Skeletal muscle cell (primary cell): Measurements from ENCODE around the gene TOX3.

Experiments used
- DNase-seq: peaks from one replicate; pipeline ENCODE4 v3.0.0-alpha.2; 2010; ENCODE audit warnings: low read depth
- H3K4me3 ChIP-seq: 2 replicates; pipeline ENCODE4 v1.5.1; 2011; ENCODE audit warnings: low read depth, mild to moderate bottlenecking, control low read depth, low read length, moderate library complexity

The TOX3 gene

GRCh38 chr16:52543654-52544053 lies 3.3 kb downstream of the TOX3 start:
- H3K4me3 ChIP-seq: no peak overlapping the region
- no peak for DNase-seq

DNA sequence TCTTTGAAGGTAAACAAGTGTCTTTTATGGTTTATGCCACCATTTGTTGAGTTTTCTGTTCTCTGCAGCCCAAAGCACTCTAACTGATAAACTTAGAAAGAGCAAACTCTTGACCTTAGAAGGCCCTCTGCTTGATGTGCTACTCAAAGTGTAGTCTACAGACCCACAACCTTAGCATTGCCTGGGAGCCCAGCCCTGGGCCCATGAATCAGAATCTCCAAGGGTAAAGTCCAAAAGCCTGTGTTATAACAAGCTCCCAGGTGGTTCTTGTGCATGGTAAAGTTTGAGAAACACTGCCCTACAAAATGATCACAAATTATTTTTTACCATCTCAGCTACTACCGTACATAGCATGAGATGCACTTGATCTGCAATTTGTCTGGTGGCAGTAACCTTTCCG lies 6.0 kb downstream of the TOX3 start:
- H3K4me3 ChIP-seq: no peak overlapping the region
- DNase-seq: no peak

DNA sequence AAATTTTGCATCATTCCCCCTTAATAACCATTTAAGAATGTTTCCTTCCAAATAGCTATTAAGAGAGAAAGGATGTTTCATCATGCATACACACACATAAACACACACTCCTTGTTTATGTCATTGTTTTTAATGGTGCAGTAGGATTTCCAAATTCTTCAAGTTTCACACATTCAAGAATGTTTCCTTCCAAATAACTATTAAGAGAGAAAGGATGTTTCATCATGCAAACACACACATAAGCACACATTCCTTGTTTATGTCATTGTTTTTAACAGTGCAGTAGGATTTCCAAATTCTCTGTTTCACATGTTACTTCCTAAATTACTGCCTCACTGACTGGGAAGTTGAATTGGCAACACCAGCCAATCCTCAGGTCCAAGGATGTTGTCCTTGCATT lies 7.8 kb downstream of the TOX3 start:
- no peak overlapping the region for H3K4me3 ChIP-seq
- no peak for DNase-seq

GRCh38 chr16:52538511-52538910 lies 8.4 kb downstream of the TOX3 start:
- DNase-seq: no peak
- no peak overlapping the region for H3K4me3 ChIP-seq

GRCh38 chr16:52537516-52537915 lies 9.4 kb downstream of the TOX3 start:
- no peak for DNase-seq
- H3K4me3 ChIP-seq: no peak overlapping the region

- H3K4me3 ChIP-seq: no peak overlapping the region
- DNase-seq: no peak
Measured at GRCh38 chr16:52535076-52535475, 11.9 kb downstream of the TOX3 start.

GRCh38 chr16:52533296-52533695 lies 13.6 kb downstream of the TOX3 start:
- H3K4me3 ChIP-seq: no peak overlapping the region
- DNase-seq: no peak

DNA sequence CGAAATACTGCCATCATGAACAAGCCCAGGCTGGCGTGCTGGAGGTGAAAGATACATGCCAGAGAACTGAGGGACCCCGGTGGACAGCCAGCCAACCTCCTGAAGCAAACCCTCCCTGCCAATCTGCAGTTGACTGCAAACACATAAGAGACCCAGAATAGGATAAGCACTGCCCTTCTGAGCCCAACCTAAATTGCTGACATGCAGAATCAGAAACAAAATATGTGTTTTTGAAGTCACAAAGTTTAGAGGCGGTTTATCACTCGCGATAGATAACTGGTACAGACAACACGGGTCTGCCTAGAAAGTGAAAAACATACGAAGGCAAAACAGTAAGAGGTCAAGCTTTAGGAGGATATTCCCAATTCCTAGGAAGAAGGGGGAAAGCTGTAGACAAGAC lies 14.6 kb downstream of the TOX3 start:
- DNase-seq: no peak
- H3K4me3 ChIP-seq: no peak overlapping the region

DNA sequence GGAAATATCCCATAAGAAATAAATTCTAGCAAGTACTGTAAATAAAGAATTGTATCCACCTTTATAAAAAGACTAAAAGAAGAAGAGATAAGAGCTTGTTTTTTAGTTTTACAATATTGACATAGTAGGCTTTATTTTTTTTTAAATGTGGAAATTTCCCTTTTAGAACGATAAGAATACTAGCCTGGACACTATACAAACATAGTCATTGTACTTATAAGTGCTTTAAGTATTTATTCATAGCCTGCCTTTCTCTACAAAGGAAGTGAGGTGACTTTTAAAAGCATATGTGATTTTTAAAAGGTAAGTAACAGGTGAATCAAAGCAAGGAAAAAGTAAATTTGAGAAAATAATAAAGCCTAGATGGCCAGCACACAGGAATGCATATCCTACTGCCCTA lies 17.7 kb downstream of the TOX3 start:
- H3K4me3 ChIP-seq: no peak overlapping the region
- DNase-seq: no peak

DNA sequence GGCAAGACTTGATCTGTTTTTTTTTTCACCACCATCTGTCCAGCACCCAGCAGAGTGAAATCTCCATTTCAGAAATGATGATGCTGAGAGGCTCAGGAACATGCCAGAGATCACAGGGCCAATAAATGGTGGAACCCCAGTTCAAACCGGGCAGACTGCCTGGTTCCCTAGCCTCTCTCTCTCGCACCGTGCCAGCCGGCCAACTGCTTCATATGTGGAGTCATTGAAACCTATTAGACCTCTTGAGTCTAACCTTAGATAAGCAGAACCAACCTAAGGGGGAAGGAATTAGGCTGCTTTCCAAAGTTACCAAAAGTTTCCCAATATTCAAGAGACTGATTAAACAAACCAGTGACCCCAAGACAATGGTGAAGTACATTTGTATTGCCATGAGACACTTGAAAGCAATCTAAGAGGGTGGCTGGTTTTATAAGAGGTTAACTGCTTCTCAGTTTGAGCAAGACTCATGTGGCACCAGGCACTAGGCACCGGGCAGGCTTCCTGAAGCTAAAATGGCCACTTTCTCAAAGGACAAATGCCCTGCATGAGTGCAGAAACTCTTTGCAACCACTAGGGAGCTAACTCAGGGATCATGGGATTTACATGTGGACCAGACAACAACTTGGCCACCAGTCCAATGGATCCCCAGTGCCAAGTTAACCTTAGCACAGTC lies 18.4 kb downstream of the TOX3 start:
- no peak overlapping the region for H3K4me3 ChIP-seq
- no peak for DNase-seq

DNA sequence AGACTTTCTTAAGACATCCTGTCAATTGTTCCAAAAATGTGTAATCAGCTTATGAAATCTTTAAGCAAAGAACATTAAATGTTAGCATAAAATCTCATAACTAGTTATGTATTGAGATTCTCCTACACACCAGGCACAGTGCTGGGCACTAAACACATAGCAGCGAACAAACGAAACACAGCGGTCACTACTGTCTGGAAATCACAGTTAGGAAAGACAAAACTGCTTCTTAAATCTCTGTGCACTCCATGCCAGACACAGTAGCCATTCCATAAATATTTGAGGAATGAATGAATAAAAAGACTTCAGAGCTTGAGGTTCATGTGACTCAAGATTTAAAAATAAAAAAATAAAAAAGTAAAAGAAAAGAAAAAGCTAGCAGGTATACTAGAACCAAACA lies 20.1 kb downstream of the TOX3 start:
- no peak overlapping the region for H3K4me3 ChIP-seq
- DNase-seq: no peak

GRCh38 chr16:52526116-52526828 lies 20.7 kb downstream of the TOX3 start:
- no peak overlapping the region for H3K4me3 ChIP-seq
- DNase-seq: no peak

- DNase-seq: no peak
- no peak overlapping the region for H3K4me3 ChIP-seq
Measured at GRCh38 chr16:52521570-52521969, 25.4 kb downstream of the TOX3 start.

DNA sequence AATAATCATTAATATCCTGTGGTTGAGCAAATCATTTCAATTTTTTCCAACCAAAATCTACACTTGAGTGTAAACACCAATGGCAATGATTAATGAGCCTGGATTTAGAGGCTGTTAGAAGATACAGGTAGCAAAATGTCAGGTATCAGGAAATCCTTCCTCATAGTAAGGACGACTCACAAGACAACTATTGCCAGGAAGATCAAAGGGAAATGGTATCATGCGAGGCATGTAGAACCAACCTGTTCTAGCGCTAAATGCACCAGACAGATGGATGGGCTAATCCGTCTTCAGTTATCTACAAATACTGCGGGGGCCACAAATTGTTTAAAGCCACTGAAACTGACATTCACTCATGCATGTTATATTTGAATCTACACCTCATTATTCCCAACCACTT lies 28.1 kb downstream of the TOX3 start:
- no peak overlapping the region for H3K4me3 ChIP-seq
- no peak for DNase-seq

DNA sequence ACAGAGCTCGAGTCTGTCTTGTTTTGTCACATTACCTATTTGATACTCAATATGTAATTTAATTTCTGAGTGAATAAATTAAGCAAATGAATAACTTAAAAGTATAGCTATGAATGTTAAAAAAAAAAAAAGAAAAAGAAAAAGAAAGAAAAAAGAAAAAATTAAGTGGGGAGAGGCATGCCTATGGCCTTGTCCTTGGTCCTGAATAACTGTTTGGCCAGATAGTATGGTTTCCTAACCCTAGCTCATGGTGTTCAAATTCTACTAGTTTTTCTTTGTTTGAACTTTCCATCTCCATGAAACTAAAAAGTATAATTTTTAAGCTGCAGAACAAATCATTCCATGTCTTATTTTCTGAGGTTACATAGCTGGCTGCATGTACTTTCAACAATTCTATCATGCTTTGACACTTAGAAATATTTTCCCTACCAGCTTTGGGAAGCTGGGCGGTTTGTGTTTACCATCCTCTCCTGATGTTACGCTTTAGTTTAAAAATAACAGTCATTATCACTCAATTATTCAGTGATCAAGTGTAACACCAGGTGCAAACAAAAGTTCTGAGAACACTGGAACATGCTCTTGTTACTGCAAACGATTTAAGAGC lies 31.8 kb downstream of the TOX3 start:
- DNase-seq: no peak
- H3K4me3 ChIP-seq: no peak overlapping the region

DNA sequence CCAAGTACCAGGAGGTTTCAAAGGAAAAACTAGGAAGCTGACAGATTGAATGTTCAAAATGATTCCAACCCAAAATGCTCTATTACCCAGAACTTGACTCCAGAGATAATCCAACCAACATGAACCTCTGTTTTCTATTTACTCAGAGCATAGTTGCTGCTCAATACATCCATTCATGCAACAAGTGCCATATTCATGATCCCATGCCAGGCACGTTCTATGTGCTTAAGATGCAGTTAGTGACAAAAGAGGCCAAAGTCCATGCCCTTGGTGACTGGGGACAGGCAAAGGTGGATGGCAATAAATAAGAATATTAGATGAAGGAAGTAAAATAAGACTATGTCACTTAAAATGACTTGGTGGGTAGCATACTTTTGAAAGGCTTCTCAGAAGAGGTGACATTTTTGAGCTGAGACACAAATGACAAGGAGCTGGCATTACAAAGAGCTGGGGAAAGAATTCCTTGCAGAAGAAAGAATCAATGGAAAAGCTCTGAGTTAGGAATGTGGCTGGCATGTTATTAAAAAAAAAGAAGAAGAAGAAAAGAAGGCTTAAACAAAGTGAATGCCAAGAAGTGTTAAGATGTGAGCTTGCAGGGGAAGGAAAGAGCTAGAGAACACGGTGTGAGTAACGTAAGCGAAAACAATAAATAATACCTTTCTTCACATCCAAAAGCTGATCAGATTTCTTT lies 34.5 kb downstream of the TOX3 start:
- no peak for DNase-seq
- H3K4me3 ChIP-seq: no peak overlapping the region

DNA sequence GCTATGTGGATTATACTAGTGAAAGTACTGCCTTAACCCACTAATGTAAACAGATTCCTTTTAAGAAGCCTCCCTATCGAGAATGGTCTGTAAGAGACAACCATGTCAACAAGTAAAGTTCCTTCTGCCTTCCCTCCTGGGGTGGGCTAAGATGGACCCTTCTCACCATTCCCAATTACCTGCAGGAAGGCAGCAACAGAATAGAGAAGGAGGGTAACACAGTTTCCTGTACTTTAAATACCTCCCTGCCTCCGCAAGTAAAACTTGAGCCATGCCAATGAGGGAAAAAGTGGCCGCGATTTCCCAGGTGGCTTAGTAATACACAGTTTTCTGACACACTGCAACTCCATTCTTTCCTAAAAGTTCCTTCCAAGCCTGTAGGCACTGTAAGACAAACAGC lies 45.2 kb downstream of the TOX3 start:
- H3K4me3 ChIP-seq: no peak overlapping the region
- no peak for DNase-seq

DNA sequence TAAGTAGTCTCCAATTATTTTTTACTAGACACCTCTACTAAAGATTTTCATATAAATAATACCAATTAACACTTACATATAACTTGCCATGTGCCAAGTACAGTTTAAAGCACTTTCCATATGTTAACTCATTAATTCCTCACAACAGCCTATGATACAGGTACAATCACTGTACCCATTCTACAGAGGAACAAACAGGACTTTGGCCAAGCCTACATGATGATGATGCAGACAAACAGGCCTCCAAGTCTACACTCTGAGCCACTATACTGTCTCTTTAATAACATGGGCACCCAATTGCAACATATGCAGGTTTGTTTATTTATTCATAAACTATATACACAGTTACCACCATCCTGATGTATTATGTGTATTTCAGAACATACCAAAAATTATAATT lies 46.0 kb downstream of the TOX3 start:
- DNase-seq: no peak
- no peak overlapping the region for H3K4me3 ChIP-seq

- no peak for DNase-seq
Measured at GRCh38 chr16:52499060-52499440, 47.9 kb downstream of the TOX3 start.

DNA sequence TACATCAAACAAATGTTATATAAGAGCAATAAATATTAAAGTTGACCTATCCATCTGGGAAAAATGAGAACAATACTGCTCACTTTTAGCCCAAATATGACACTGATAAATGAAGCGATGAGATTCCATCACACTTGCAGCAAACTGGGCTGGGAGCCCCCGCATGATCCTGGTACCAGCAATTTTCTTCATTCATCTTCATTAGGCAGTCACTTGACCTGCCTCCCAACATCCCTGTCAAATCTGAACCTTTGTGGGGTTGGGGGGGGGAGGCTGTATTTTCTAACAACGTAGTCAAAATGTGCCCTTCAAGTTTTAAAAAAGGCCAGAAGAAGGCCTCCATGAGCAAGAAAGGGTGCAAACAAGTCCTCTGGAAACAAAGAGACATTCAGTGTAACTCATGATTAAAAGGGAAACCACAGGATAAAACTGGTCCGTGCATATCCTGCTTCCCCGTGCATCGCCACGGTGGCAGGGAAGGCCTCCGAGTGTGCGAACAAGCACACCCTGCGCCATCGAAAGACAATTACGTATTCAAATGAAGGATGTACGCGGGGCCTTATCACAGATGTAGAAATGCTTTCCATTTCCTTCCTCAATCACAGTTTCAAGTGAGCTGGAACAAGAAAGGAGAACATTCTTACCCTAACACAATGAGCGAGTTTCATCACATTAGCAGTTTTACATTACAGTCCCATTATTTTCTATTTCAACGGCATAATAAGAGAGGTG lies 48.4 kb downstream of the TOX3 start:
- DNase-seq: no peak

More at GRCh38 chr16:52499060-52499440, 47.9 kb downstream of the TOX3 start:
- H3K4me3 ChIP-seq: no peak overlapping the region

More for the DNA sequence above, 48.4 kb downstream of the TOX3 start:
- no peak overlapping the region for H3K4me3 ChIP-seq
